Measurements from ENCODE around the gene REXO5.

The REXO5 gene

GRCh38 chr16:20768818-20769217, 37.5 kb upstream of the REXO5 start:
- no peaks in the 10 kb centered on the region for H3K36me3 ChIP-seq (ENCODE audit: control insufficient read depth, low read length)
- TF ChIP-seq EZH2phosphoT487 (IDR thresholded peaks at IDR 0.05; ENCODE audit: borderline replicate concordance, low read length) = no peak
- TF ChIP-seq CTCF (IDR thresholded peaks at IDR 0.05; ENCODE audit: low read depth, low read length, poor library complexity, severe bottlenecking) = no peak

GRCh38 chr16:20773679-20774078, 32.6 kb upstream of the REXO5 start:
- Histone ChIP-seq H3K4me1 (ENCODE audit: control insufficient read depth, low read length) (no peaks in the 10 kb centered on the region), H3K4me3 (ENCODE audit: low read length) (no peak overlapping the region), H3K9me2 (replicated peaks; ENCODE audit: control insufficient read depth, low read length) (no peaks in the 10 kb centered on the region), H3F3A (ENCODE audit: control insufficient read depth, insufficient read depth) (no peaks in the 10 kb centered on the region), H3K27ac (ENCODE audit: low read depth, low read length) (no peak overlapping the region), H3K79me2 (ENCODE audit: control insufficient read depth, low read length) (no peaks in the 10 kb centered on the region), H3K4me2 (ENCODE audit: low read length) (no peak overlapping the region), H3K36me3 (ENCODE audit: control insufficient read depth, low read length) (no peaks in the 10 kb centered on the region), H3K9me3 (ENCODE audit: control insufficient read depth, insufficient read depth, low read length) (no peaks in the 10 kb centered on the region), H3K27me3 (ENCODE audit: control insufficient read depth, low read length) (0 out of 2 replicates have a peak, but pooled peaks cover 3% of the 10 kb centered on the region), H4K20me1 (ENCODE audit: control insufficient read depth, insufficient read depth, low read depth, low read length) (no peaks in the 10 kb centered on the region)
- TF ChIP-seq CTCF (IDR thresholded peaks at IDR 0.05; ENCODE audit: low read depth, low read length, poor library complexity, severe bottlenecking) (no peak), EZH2phosphoT487 (IDR thresholded peaks at IDR 0.05; ENCODE audit: borderline replicate concordance, low read length) (no peak)

More at GRCh38 chr16:20768818-20769217, 37.5 kb upstream of the REXO5 start:
- Histone ChIP-seq H3K4me1 (ENCODE audit: control insufficient read depth, low read length) (peaks cover 5% of the 10 kb centered on the region), H3K9me3 (ENCODE audit: control insufficient read depth, insufficient read depth, low read length) (no peaks in the 10 kb centered on the region), H3K79me2 (ENCODE audit: control insufficient read depth, low read length) (no peaks in the 10 kb centered on the region), H3K4me3 (ENCODE audit: low read length) (no peak overlapping the region), H3K4me2 (ENCODE audit: low read length) (no peak overlapping the region), H3K9me2 (replicated peaks; ENCODE audit: control insufficient read depth, low read length) (no peaks in the 10 kb centered on the region), H3F3A (ENCODE audit: control insufficient read depth, insufficient read depth) (no peaks in the 10 kb centered on the region), H4K20me1 (ENCODE audit: control insufficient read depth, insufficient read depth, low read depth, low read length) (no peaks in the 10 kb centered on the region), H3K27ac (ENCODE audit: low read depth, low read length) (no peak overlapping the region), H3K27me3 (ENCODE audit: control insufficient read depth, low read length) (0 out of 2 replicates have a peak, but pooled peaks cover 3% of the 10 kb centered on the region)

- H3K4me1 ChIP-seq (ENCODE audit: control insufficient read depth, low read length) = no peaks in the 10 kb centered on the region
- H3K9me2 ChIP-seq (replicated peaks; ENCODE audit: control insufficient read depth, low read length) = no peaks in the 10 kb centered on the region
- H3K4me3 ChIP-seq (ENCODE audit: low read length) = no peak overlapping the region
- no peaks in the 10 kb centered on the region for H3K9me3 ChIP-seq (ENCODE audit: control insufficient read depth, insufficient read depth, low read length)
- no peaks in the 10 kb centered on the region for H4K20me1 ChIP-seq (ENCODE audit: control insufficient read depth, insufficient read depth, low read depth, low read length)
- TF ChIP-seq EZH2phosphoT487 (IDR thresholded peaks at IDR 0.05; ENCODE audit: borderline replicate concordance, low read length) = no peak
- peak; percentile 88 for TF ChIP-seq CTCF (IDR thresholded peaks at IDR 0.05; ENCODE audit: low read depth, low read length, poor library complexity, severe bottlenecking)
- H3K4me2 ChIP-seq (ENCODE audit: low read length) = no peak overlapping the region
- no peaks in the 10 kb centered on the region for H3F3A ChIP-seq (ENCODE audit: control insufficient read depth, insufficient read depth)
- no peaks in the 10 kb centered on the region for H3K79me2 ChIP-seq (ENCODE audit: control insufficient read depth, low read length)
- H3K36me3 ChIP-seq (ENCODE audit: control insufficient read depth, low read length) = no peaks in the 10 kb centered on the region
- H3K27ac ChIP-seq (ENCODE audit: low read depth, low read length) = no peak overlapping the region
- no peaks in the 10 kb centered on the region for H3K27me3 ChIP-seq (ENCODE audit: control insufficient read depth, low read length)
Observed at GRCh38 chr16:20774703-20775362, 31.5 kb upstream of the REXO5 start.
